Endodermal cell (in vitro differentiated cells): ENCODE results near the gene PRR30. TPM values are rescaled to one million over a fixed set of nuclear protein-coding genes. Genes with fewer than 3 reads are reported as not detected.
"Not testable (repeated sequence)": the region's sequence is repeated elsewhere in the genome, so short reads cannot be mapped to it uniquely, and the experiment has no call there.

Experiments used
- DNase-seq: peaks from one replicate; pipeline ENCODE4 v3.0.0-alpha.2; 2017
- H3K27ac ChIP-seq: 2 replicates; pipeline ENCODE4 v1.5.1; 2013; ENCODE audit warnings: mild to moderate bottlenecking, low read depth, low read length, moderate library complexity
- H3K27me3 ChIP-seq: 2 replicates; pipeline ENCODE4 v1.6.1; 2013; ENCODE audit warnings: mild to moderate bottlenecking, low read length, moderate library complexity; ENCODE audit not compliant: insufficient read depth, control insufficient read depth, poor library complexity, severe bottlenecking
- H3K36me3 ChIP-seq: 2 replicates; pipeline ENCODE4 v1.7.0; 2013; ENCODE audit warnings: mild to moderate bottlenecking, low read length, moderate library complexity; ENCODE audit not compliant: control insufficient read depth, insufficient read depth
- H3K4me1 ChIP-seq: one replicate; pipeline ENCODE4 v1.7.0; 2013; ENCODE audit warnings: low read length; ENCODE audit not compliant: control insufficient read depth, insufficient read depth
- H3K4me3 ChIP-seq: 2 replicates; pipeline ENCODE4 v1.5.1; 2013; ENCODE audit warnings: mild to moderate bottlenecking, low read length, moderate library complexity
- H3K9ac ChIP-seq: 2 replicates; pipeline ENCODE4 v1.6.1; 2013; ENCODE audit warnings: mild to moderate bottlenecking, low read length, moderate library complexity; ENCODE audit not compliant: poor library complexity, severe bottlenecking; ENCODE audit errors: extremely low read depth
- H3K9me3 ChIP-seq: 2 replicates; pipeline ENCODE4 v1.6.1; 2013; ENCODE audit warnings: mild to moderate bottlenecking, low read length, moderate library complexity; ENCODE audit not compliant: control insufficient read depth
- H3K27ac Mint-ChIP-seq: 2 replicates; pipeline ENCODE4 v1.8.0; 2020; ENCODE audit warnings: mixed read lengths
- H3K27me3 Mint-ChIP-seq: 2 replicates; pipeline ENCODE4 v1.8.0; 2021; ENCODE audit warnings: mild to moderate bottlenecking, mixed read lengths; ENCODE audit not compliant: insufficient read depth
- H3K36me3 Mint-ChIP-seq: 2 replicates; pipeline ENCODE4 v1.8.0; 2020; ENCODE audit warnings: low read depth, mixed read lengths
- H3K4me1 Mint-ChIP-seq: 2 replicates; pipeline ENCODE4 v1.8.0; 2020; ENCODE audit warnings: mixed read lengths
- H3K4me3 Mint-ChIP-seq: 2 replicates; pipeline ENCODE4 v1.8.0; 2020; ENCODE audit warnings: mild to moderate bottlenecking, moderate library complexity, mixed read lengths
- H3K9me3 Mint-ChIP-seq: 2 replicates; pipeline ENCODE4 v1.8.0; 2020; ENCODE audit warnings: mild to moderate bottlenecking, mixed read lengths
- CTCF ChIP-seq: fragments of 200-600 bp; sonication (generic); conservative IDR thresholded peaks from 2 replicates; pipeline ENCODE4 v1.5.0; 2021; ENCODE audit warnings: antibody characterized with exemption, mild to moderate bottlenecking
- WGBS, 2 experiments: methylation state at CpG; one replicate each; pipeline versions ENCODE4 v1.1.5 to v1.1.7; 2013; ENCODE audit warnings: missing lambda C conversion rate in 2 of 2, mixed read lengths in 1 of 2; ENCODE audit not compliant: insufficient coverage in 1 of 2, insufficient read length in 1 of 2; 5-methylcytosine and 5-hydroxymethylcytosine counted together
- total RNA-seq, 2 donors: library from RNA; stranded (reverse); fragmentation: NEBNext Ultra II Directional in 1 of 2; extraction: Animal tissue kit (Norgen Biotek cat#: 25700) in 1 of 2; gene quantifications; 2 replicates in 1 of 2; 3 replicates in 1 of 2; pipeline ENCODE4 v1.2.1, GENCODE V29; 2021

Gene PRR30
- total RNA-seq, 2 donors from 2014 or later: not detected

GRCh38 chr2:27110603-27111352 lies 28.4 kb downstream of the PRR30 start:
- peaks cover 14% of the 10 kb centered on the region for H3K27me3 Mint-ChIP-seq
- H3K27ac Mint-ChIP-seq, H3K27me3 ChIP-seq, DNase-seq, H3K36me3 ChIP-seq, H3K27ac ChIP-seq, H3K4me1 ChIP-seq, H3K4me3 ChIP-seq, H3K4me1 Mint-ChIP-seq, H3K4me3 Mint-ChIP-seq, H3K9ac ChIP-seq, H3K9me3 ChIP-seq, H3K36me3 Mint-ChIP-seq, H3K9me3 Mint-ChIP-seq: not testable (repeated sequence)
- 93 to 96% methylated on average over 19 to 24 of the region's 24 CpGs for WGBS, 2 experiments

- H3K27ac Mint-ChIP-seq: no peak overlapping the region
- no peaks in the 10 kb centered on the region for H3K4me1 Mint-ChIP-seq
- no peaks in the 10 kb centered on the region for H3K9me3 ChIP-seq
- peaks cover 8% of the 10 kb centered on the region for H3K27me3 Mint-ChIP-seq
- no peaks in the 10 kb centered on the region for H3K4me1 ChIP-seq
- H3K4me3 Mint-ChIP-seq: no peak overlapping the region
- 90 to 91% methylated on average over 3 of the region's 3 CpGs for WGBS, 2 experiments
- no peak overlapping the region for H3K27ac ChIP-seq
- H3K9ac ChIP-seq: no peak overlapping the region
- H3K27me3 ChIP-seq: peaks cover 6% of the 10 kb centered on the region
- H3K36me3 Mint-ChIP-seq: no peaks in the 10 kb centered on the region
- DNase-seq: no peak
- H3K36me3 ChIP-seq: no peaks in the 10 kb centered on the region
- no peaks in the 10 kb centered on the region for H3K9me3 Mint-ChIP-seq
- no peak for TF ChIP-seq CTCF
- no peak overlapping the region for H3K4me3 ChIP-seq
These were observed 30.1 kb downstream of the PRR30 start for GRCh38 chr2:27109083-27109482.

GRCh38 chr2:27108221-27108620 lies 31.0 kb downstream of the PRR30 start:
- Mint-ChIP-seq H3K9me3 (no peaks in the 10 kb centered on the region), H3K4me1 (no peaks in the 10 kb centered on the region), H3K27ac (no peak overlapping the region), H3K36me3 (no peaks in the 10 kb centered on the region), H3K27me3 (peaks cover 7% of the 10 kb centered on the region), H3K4me3 (no peak overlapping the region)
- 83 to 84% methylated on average over 1 of the region's 2 CpGs for WGBS, 2 experiments
- Histone ChIP-seq H3K27me3 (peaks cover 6% of the 10 kb centered on the region), H3K9ac (no peak overlapping the region), H3K4me1 (no peaks in the 10 kb centered on the region), H3K4me3 (no peak overlapping the region), H3K27ac (no peak overlapping the region), H3K9me3 (no peaks in the 10 kb centered on the region), H3K36me3 (no peaks in the 10 kb centered on the region)
- no peak for DNase-seq
- TF ChIP-seq CTCF: no peak
